HEK293 (cell line): ENCODE measurements around the gene NATD1.

ENCODE experiments used
- KLF16 ChIP-seq: fragments of 450-650 bp; formaldehyde crosslinking; IDR thresholded peaks from 2 replicates; pipeline ENCODE4 v1.5.1; 2017; ENCODE audit warnings: missing biosample characterization, missing genetic modification characterization
- SP3 ChIP-seq: fragments of 450-650 bp; formaldehyde crosslinking; IDR thresholded peaks from 2 replicates; pipeline ENCODE4 v1.5.1; 2016; ENCODE audit warnings: missing biosample characterization, missing genetic modification characterization
- TRIM28 ChIP-seq: IDR thresholded peaks from 2 replicates; pipeline ENCODE4 v1.6.1; 2011; ENCODE audit warnings: low read length, control low read depth, borderline replicate concordance
- YY2 ChIP-seq: fragments of 450-650 bp; formaldehyde crosslinking; IDR thresholded peaks from 2 replicates; pipeline ENCODE4 v1.5.1; 2016; ENCODE audit warnings: missing biosample characterization, missing genetic modification characterization
- ZBTB21 ChIP-seq: fragments of 450-650 bp; formaldehyde crosslinking; IDR thresholded peaks from 2 replicates; pipeline ENCODE4 v1.5.1; 2017; ENCODE audit warnings: missing biosample characterization, missing genetic modification characterization
- ZBTB48 ChIP-seq: fragments of 450-650 bp; formaldehyde crosslinking; IDR thresholded peaks from 2 replicates; pipeline ENCODE4 v1.5.1; 2016; ENCODE audit warnings: missing biosample characterization, missing genetic modification characterization
- ZEB2 ChIP-seq: fragments of 450-650 bp; formaldehyde crosslinking; IDR thresholded peaks from 2 replicates; pipeline ENCODE4 v1.5.1; 2016; ENCODE audit warnings: missing biosample characterization, missing genetic modification characterization
- ZIC2 ChIP-seq: fragments of 450-650 bp; formaldehyde crosslinking; IDR thresholded peaks from 2 replicates; pipeline ENCODE4 v1.5.1; 2016; ENCODE audit warnings: missing biosample characterization, missing genetic modification characterization
- ZNF10 ChIP-seq: fragments of 450-650 bp; formaldehyde crosslinking; IDR thresholded peaks from 2 replicates; pipeline ENCODE4 v1.5.1; 2017; ENCODE audit warnings: missing biosample characterization, missing genetic modification characterization
- ZNF174 ChIP-seq: fragments of 450-650 bp; formaldehyde crosslinking; IDR thresholded peaks from 2 replicates; pipeline ENCODE4 v1.5.0; 2017; ENCODE audit warnings: missing biosample characterization, mild to moderate bottlenecking, missing genetic modification characterization
- ZNF24 ChIP-seq: fragments of 450-650 bp; formaldehyde crosslinking; IDR thresholded peaks from 2 replicates; pipeline ENCODE4 v1.5.1; 2016; ENCODE audit warnings: missing biosample characterization, missing genetic modification characterization
- ZNF248 ChIP-seq: fragments of 450-650 bp; formaldehyde crosslinking; IDR thresholded peaks from 2 replicates; pipeline ENCODE4 v1.5.1; 2017; ENCODE audit warnings: missing biosample characterization, missing genetic modification characterization
- ZNF266 ChIP-seq: fragments of 450-650 bp; formaldehyde crosslinking; IDR thresholded peaks from 2 replicates; pipeline ENCODE4 v1.5.1; 2016; ENCODE audit warnings: missing biosample characterization, missing genetic modification characterization, low read depth
- ZNF311 ChIP-seq: fragments of 450-650 bp; formaldehyde crosslinking; IDR thresholded peaks from 2 replicates; pipeline ENCODE4 v1.5.1; 2017; ENCODE audit warnings: missing biosample characterization, missing genetic modification characterization, borderline replicate concordance
- ZNF404 ChIP-seq: fragments of 450-650 bp; formaldehyde crosslinking; IDR thresholded peaks from 2 replicates; pipeline ENCODE4 v1.5.1; 2017; ENCODE audit warnings: missing biosample characterization, missing genetic modification characterization
- ZNF426 ChIP-seq: fragments of 450-650 bp; formaldehyde crosslinking; IDR thresholded peaks from 2 replicates; pipeline ENCODE4 v1.5.1; 2017; ENCODE audit warnings: missing biosample characterization, missing genetic modification characterization, mild to moderate bottlenecking, inconsistent platforms, moderate library complexity
- ZNF501 ChIP-seq: fragments of 450-650 bp; formaldehyde crosslinking; IDR thresholded peaks from 2 replicates; pipeline ENCODE4 v1.5.1; 2016; ENCODE audit warnings: missing biosample characterization, missing genetic modification characterization
- ZNF518A ChIP-seq: fragments of 450-650 bp; formaldehyde crosslinking; conservative IDR thresholded peaks from 2 replicates; pipeline ENCODE4 v1.5.1; 2016; ENCODE audit warnings: low read depth, missing biosample characterization, missing genetic modification characterization
- ZNF596 ChIP-seq: fragments of 450-650 bp; IDR thresholded peaks from 2 replicates; pipeline ENCODE4 v1.5.0; 2018; ENCODE audit warnings: missing biosample characterization, mild to moderate bottlenecking, missing genetic modification characterization, moderate library complexity
- ZNF639 ChIP-seq: fragments of 450-650 bp; formaldehyde crosslinking; IDR thresholded peaks from 2 replicates; pipeline ENCODE4 v1.5.1; 2016; ENCODE audit warnings: missing biosample characterization, missing genetic modification characterization
- ZNF645 ChIP-seq: fragments of 450-650 bp; formaldehyde crosslinking; IDR thresholded peaks from 2 replicates; pipeline ENCODE4; 2016; ENCODE audit warnings: missing biosample characterization, missing genetic modification characterization
- ZNF777 ChIP-seq: fragments of 450-650 bp; formaldehyde crosslinking; IDR thresholded peaks from 2 replicates; pipeline ENCODE4 v1.5.1; 2017; ENCODE audit warnings: missing biosample characterization, missing genetic modification characterization, borderline replicate concordance
- ZXDB ChIP-seq: fragments of 450-650 bp; formaldehyde crosslinking; IDR thresholded peaks from 2 replicates; pipeline ENCODE4 v1.5.1; 2016; ENCODE audit warnings: missing biosample characterization, missing genetic modification characterization
- TF ChIP-seq, protein P1 (sequence below): fragments of 450-650 bp; formaldehyde crosslinking; IDR thresholded peaks from 2 replicates; pipeline ENCODE4 v1.5.1; 2016; ENCODE audit warnings: missing biosample characterization, missing genetic modification characterization
- TF ChIP-seq, protein P2 (sequence below): fragments of 450-650 bp; formaldehyde crosslinking; IDR thresholded peaks from 2 replicates; pipeline ENCODE4 v1.5.1; 2017; ENCODE audit warnings: missing biosample characterization, missing genetic modification characterization
- TF ChIP-seq, protein P3 (sequence below): fragments of 450-650 bp; formaldehyde crosslinking; IDR thresholded peaks from 2 replicates; pipeline ENCODE4 v1.5.1; 2017; ENCODE audit warnings: missing biosample characterization, missing genetic modification characterization
- TF ChIP-seq, protein P4 (sequence below): fragments of 450-650 bp; formaldehyde crosslinking; IDR thresholded peaks from 2 replicates; pipeline ENCODE4 v1.5.1; 2017; ENCODE audit warnings: missing biosample characterization, missing genetic modification characterization

NATD1 gene

DNA sequence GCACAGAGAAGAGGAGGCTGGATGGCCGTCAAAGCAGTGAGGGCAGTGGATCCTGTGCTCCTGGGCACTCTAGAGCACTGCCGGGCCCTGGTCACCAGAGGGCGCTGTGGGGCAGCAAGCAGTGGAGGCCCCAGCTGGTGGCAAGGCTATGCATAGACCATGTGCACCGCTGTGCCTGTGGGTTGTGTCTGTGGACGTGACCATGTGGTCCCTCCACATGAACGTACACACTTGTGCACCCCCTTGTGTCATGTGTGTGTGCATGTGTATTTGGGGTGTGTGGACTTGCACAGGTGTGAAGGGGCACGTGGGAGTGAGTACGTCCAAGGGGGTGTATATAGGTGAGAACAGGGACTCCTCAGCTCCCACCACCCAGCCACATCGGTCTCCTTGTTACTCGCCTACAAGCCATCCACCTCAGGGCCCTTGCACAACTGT lies 26.9 kb upstream of the NATD1 start (continued):
- TF ChIP-seq ZNF426 (tag by site-specific recombination): no peak
- peak; percentile 82 for TF ChIP-seq ZIC2 (tag by site-specific recombination)
- TF ChIP-seq ZNF518A (tag by site-specific recombination): no peak
- TF ChIP-seq, protein P1, sequence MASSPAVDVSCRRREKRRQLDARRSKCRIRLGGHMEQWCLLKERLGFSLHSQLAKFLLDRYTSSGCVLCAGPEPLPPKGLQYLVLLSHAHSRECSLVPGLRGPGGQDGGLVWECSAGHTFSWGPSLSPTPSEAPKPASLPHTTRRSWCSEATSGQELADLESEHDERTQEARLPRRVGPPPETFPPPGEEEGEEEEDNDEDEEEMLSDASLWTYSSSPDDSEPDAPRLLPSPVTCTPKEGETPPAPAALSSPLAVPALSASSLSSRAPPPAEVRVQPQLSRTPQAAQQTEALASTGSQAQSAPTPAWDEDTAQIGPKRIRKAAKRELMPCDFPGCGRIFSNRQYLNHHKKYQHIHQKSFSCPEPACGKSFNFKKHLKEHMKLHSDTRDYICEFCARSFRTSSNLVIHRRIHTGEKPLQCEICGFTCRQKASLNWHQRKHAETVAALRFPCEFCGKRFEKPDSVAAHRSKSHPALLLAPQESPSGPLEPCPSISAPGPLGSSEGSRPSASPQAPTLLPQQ (tag by site-specific recombination): peak; percentile 49; the same call in 1 of the 2 replicates
- TF ChIP-seq, protein P2, sequence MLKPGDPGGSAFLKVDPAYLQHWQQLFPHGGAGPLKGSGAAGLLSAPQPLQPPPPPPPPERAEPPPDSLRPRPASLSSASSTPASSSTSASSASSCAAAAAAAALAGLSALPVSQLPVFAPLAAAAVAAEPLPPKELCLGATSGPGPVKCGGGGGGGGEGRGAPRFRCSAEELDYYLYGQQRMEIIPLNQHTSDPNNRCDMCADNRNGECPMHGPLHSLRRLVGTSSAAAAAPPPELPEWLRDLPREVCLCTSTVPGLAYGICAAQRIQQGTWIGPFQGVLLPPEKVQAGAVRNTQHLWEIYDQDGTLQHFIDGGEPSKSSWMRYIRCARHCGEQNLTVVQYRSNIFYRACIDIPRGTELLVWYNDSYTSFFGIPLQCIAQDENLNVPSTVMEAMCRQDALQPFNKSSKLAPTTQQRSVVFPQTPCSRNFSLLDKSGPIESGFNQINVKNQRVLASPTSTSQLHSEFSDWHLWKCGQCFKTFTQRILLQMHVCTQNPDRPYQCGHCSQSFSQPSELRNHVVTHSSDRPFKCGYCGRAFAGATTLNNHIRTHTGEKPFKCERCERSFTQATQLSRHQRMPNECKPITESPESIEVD (tag by site-specific recombination): no peak
- peak; percentile 67; the same call in 1 of the 2 replicates for TF ChIP-seq TRIM28
- no peak for TF ChIP-seq ZNF645 (tag by site-specific recombination)
- 0 out of 2 replicates have a peak, but pooled peaks have one; percentile 20 for TF ChIP-seq ZNF639 (tag by site-specific recombination)
- TF ChIP-seq ZBTB48: no peak
- no peak for TF ChIP-seq ZBTB21
- no peak for TF ChIP-seq ZXDB (tag by site-specific recombination)
- TF ChIP-seq, protein P3, sequence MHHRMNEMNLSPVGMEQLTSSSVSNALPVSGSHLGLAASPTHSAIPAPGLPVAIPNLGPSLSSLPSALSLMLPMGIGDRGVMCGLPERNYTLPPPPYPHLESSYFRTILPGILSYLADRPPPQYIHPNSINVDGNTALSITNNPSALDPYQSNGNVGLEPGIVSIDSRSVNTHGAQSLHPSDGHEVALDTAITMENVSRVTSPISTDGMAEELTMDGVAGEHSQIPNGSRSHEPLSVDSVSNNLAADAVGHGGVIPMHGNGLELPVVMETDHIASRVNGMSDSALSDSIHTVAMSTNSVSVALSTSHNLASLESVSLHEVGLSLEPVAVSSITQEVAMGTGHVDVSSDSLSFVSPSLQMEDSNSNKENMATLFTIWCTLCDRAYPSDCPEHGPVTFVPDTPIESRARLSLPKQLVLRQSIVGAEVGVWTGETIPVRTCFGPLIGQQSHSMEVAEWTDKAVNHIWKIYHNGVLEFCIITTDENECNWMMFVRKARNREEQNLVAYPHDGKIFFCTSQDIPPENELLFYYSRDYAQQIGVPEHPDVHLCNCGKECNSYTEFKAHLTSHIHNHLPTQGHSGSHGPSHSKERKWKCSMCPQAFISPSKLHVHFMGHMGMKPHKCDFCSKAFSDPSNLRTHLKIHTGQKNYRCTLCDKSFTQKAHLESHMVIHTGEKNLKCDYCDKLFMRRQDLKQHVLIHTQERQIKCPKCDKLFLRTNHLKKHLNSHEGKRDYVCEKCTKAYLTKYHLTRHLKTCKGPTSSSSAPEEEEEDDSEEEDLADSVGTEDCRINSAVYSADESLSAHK (tag by site-specific recombination): no peak
- TF ChIP-seq ZNF10 (tag by site-specific recombination): no peak
- no peak for TF ChIP-seq ZNF266
- TF ChIP-seq ZNF248 (tag by site-specific recombination): no peak
- no peak for TF ChIP-seq ZNF777
- TF ChIP-seq KLF16: no peak
- TF ChIP-seq ZNF501: peak; percentile 40; the same call in 1 of the 2 replicates
- TF ChIP-seq ZEB2 (tag by site-specific recombination): no peak
- no peak for TF ChIP-seq ZNF404 (tag by site-specific recombination)
- TF ChIP-seq ZNF24 (tag by site-specific recombination): no peak
- no peak for TF ChIP-seq YY2 (tag by site-specific recombination)
- TF ChIP-seq ZNF174 (tag by site-specific recombination): no peak
- no peak for TF ChIP-seq SP3 (tag by site-specific recombination)
- TF ChIP-seq ZNF596 (tag by site-specific recombination): 0 out of 2 replicates have a peak, but pooled peaks have one; percentile 22
- TF ChIP-seq ZNF311 (tag by site-specific recombination): no peak
- TF ChIP-seq, protein P4, sequence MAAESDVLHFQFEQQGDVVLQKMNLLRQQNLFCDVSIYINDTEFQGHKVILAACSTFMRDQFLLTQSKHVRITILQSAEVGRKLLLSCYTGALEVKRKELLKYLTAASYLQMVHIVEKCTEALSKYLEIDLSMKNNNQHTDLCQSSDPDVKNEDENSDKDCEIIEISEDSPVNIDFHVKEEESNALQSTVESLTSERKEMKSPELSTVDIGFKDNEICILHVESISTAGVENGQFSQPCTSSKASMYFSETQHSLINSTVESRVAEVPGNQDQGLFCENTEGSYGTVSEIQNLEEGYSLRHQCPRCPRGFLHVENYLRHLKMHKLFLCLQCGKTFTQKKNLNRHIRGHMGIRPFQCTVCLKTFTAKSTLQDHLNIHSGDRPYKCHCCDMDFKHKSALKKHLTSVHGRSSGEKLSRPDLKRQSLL: no peak
